GM12865 (cell line): ENCODE measurements around the gene WDR27.

Experiments used
- DNase-seq: peaks from one replicate; pipeline ENCODE4 v3.0.0; 2010; ENCODE audit warnings: low read depth
- H3K4me3 ChIP-seq: 2 replicates; pipeline ENCODE4 v1.5.1; 2011; ENCODE audit warnings: mild to moderate bottlenecking, low read depth, low read length, control low read depth
- TF ChIP-seq, protein P1 (sequence below): IDR thresholded peaks from 2 replicates; pipeline ENCODE4 v1.5.1; 2011; ENCODE audit warnings: low read length, control low read depth, low read depth, inconsistent platforms; ENCODE audit not compliant: insufficient read depth; ENCODE audit errors: missing control alignments

WDR27 gene

DNA sequence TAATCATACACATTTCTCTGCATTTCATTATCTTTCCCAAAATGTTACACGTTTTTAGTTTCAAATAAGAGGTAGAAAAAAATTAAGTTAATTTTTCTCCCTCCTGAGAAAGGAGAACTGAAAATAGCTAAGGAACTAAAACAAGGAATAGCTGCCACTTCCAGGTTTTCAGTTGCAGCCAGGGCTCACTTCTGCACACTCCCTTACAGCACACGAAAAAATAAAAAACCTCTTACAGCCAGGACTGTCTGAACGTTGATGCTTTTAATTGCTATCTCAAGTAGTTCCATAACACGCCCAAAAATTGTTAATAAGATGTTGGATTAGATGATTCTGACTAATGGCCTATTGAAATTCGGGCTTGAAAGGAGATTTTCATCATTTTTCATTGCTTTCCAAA, 294.5 kb downstream of the WDR27 start:
- no peak for DNase-seq
- H3K4me3 ChIP-seq: no peak overlapping the region
- TF ChIP-seq, protein P1, sequence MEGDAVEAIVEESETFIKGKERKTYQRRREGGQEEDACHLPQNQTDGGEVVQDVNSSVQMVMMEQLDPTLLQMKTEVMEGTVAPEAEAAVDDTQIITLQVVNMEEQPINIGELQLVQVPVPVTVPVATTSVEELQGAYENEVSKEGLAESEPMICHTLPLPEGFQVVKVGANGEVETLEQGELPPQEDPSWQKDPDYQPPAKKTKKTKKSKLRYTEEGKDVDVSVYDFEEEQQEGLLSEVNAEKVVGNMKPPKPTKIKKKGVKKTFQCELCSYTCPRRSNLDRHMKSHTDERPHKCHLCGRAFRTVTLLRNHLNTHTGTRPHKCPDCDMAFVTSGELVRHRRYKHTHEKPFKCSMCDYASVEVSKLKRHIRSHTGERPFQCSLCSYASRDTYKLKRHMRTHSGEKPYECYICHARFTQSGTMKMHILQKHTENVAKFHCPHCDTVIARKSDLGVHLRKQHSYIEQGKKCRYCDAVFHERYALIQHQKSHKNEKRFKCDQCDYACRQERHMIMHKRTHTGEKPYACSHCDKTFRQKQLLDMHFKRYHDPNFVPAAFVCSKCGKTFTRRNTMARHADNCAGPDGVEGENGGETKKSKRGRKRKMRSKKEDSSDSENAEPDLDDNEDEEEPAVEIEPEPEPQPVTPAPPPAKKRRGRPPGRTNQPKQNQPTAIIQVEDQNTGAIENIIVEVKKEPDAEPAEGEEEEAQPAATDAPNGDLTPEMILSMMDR: no peak
